A549 treated with ZK216348 at 1 μM for 4 hours (cell line): ENCODE results near the gene TRANK1. TPM values are rescaled to one million over a fixed set of nuclear protein-coding genes. Genes with fewer than 3 reads are reported as not detected.

ENCODE experiments used
- total RNA-seq: library from RNA; stranded (reverse); fragments of 200-300 nt; extraction: Qiagen RNA extraction; gene quantifications from 5 replicates; pipeline ENCODE4 v1.2.3, GENCODE V29; 2022; ENCODE audit warnings: low read depth

TRANK1 gene
- total RNA-seq = 1.00 to 1.8 TPM (median 1.5 TPM) in 5 replicates

GRCh38 chr3:36944641-36945270, at the start of gene TRANK1:
Gene TRANK1, minus strand, starts transcription at chr3:36945054. Its CDS starts 245 bp downstream, at chr3:36944809.

GRCh38 chr3:36993326-36994283, 48.8 kb upstream of the TRANK1 start, which contains the start of gene MLH1:
Gene MLH1, plus strand, starts transcription at chr3:36993518. Its CDS starts 30 bp downstream, at chr3:36993548.

GRCh38 chr3:36992806-36993325, 48.0 kb upstream of the TRANK1 start, which contains the start of gene EPM2AIP1:
Gene EPM2AIP1, minus strand, starts transcription at chr3:36993131. Its CDS starts 54 bp downstream, at chr3:36993077.

Other genes with a start within 250 kb of the TRANK1 start
- gene DCLK3, start 180.5 kb downstream of the TRANK1 start, total RNA-seq = not detected in 5 replicates
- gene EPM2AIP1, start 48.1 kb upstream of the TRANK1 start, total RNA-seq = 3.4 to 7.5 TPM (median 6.7 TPM) in 5 replicates
- gene MLH1, start 48.5 kb upstream of the TRANK1 start, total RNA-seq = 29.6 to 57.4 TPM (median 32.5 TPM) in 5 replicates
- gene LRRFIP2, start 229.5 kb upstream of the TRANK1 start, total RNA-seq = 48.6 to 74.0 TPM (median 57.6 TPM) in 5 replicates